GM21723 (cell line): ENCODE data around the gene C11orf21.

Experiments used
- ATAC-seq: cut with Tn5 transposase; IDR thresholded peaks from one replicate; pipeline ENCODE4 v1.9.1; 2021; ENCODE audit warnings: mild to moderate bottlenecking, moderate library complexity; ENCODE audit not compliant: unreplicated experiment

The C11orf21 gene

GRCh38 chr11:2321311-2321683 is 19.6 kb upstream of the C11orf21 start:
- ATAC-seq: no peak

- ATAC-seq: no peak
These were observed 19.0 kb upstream of the C11orf21 start for GRCh38 chr11:2320568-2321310.

GRCh38 chr11:2319791-2320472 is 18.2 kb upstream of the C11orf21 start:
- ATAC-seq: no peak

DNA sequence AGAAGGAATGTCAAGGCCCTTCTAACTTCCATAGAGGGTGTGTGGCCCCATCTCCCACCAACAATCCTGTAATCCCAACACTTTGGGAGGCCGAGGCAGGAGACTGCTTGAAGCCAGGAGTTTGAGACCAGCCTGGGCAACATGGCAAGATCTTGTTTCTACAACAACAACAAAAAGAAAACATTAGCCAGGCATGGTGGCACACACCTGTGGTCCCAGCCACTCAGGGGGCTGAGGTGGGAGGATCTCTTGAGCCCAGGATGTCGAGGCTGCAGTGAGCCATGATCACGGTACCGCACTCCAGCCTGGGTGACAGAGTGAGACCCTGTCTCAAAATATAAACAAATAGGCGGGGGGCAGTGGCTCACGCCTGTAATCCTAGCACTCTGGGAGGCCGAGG is 17.0 kb upstream of the C11orf21 start:
- ATAC-seq: no peak

GRCh38 chr11:2318123-2318522 is 16.4 kb upstream of the C11orf21 start:
- no peak for ATAC-seq

DNA sequence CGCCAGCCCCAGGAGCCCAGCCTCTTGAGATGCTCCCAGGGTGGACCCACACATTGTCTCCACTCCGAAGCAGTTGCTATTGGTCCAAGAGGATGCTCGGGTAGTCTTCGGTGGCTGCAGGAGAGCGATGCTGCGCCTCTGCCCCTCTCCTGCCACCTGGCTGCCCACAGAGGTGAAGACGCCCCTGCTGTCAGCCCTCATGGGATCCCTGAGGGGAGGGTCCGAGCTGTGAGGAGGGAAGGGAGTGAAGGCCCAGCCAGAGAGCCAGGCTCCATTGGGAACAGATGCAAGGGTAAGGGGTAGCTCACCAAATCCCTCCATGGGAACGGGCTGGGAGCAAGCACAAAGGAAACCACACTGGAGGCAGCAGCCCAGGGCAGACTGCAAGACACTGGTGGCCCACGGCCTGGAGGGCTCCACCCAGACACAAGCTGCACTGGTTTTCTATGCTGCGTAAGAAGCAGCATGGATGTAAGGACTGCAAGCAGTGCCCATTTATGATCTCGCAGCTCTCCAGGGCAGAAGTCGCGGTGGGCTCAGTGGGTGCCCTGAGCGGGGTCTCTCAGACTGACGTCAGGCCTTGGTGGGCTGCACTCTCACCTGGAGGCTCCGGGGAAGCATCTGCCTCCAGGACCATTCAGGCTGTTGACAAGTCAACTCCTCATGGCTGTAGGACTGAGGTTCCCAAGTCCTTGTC is 15.8 kb upstream of the C11orf21 start:
- ATAC-seq: no peak

- no peak for ATAC-seq
These were observed 15.2 kb upstream of the C11orf21 start for GRCh38 chr11:2316963-2317244.

DNA sequence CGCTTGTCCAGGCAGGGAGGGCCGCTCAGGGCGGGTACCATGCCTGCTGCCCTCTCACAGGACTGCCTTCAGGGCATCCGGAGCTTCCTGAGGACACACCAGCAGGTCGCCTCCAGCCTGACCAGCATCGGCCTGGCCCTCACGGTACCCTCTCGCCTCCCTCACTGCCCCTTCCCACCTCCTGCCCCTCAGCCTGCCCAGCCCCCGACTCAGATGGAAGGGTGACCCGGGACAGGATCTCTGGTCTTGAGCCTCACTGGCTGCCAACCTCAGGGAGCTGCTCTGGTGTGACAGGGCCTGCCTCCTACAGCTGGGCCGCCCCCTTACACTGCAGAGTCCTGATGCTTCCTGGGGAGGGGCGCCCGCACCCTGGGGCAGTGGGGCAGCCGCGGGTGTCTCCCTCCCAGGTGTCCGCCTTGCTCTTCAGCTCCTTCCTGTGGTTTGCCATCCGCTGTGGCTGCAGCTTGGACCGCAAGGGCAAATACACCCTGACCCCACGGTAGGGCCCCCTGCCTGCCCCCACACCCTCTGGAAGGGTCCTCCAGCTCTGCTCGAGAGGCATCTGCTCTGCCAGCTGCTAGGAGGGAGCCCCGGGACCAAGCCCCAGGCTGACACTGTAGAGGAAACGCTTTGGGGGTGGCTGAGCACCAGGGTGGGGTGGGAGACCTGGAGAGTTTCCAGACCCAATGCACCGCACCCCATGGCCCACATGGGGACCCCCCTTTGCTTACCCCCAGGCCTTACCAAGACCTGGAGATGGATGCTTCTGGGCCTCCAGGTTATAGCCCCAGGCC is 14.6 kb upstream of the C11orf21 start:
- ATAC-seq: no peak

DNA sequence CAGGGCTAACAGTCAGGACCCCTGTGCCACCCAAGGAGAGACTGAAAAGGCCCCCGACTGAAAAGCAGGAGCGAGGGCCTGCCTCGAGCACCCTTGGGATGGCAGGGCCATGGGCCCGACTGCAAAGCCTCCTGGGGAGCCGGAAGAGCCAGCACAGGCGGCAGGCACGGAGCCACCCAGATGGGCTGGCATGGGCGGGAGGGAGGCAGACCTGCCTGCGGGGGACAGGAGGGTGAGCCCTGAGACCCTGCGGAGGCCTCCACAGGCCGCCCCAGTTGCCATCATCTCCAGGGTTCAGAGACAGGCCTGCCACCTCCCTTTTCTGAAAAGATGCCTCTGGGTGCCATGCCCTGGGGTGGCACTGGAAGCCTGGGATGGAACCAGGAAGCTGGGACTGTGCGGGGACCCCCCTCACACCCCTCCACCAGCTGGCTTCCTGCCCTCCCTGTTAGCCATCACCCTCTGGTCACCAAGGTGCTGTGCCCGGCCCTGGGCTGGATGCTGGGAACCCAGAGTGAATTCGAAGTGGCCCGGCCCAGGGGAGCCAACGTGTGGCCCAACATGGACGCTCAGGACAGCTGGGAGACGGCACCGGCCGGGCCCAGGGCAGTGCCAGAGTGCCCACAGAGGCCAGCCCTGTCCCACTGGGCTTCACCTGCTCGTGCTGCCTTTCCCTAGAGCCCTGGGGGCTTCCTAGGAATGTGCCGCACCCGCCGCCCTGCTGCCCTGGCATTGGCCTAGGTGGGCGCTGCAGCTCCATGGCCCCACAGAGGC is 13.9 kb upstream of the C11orf21 start:
- ATAC-seq: no peak

DNA sequence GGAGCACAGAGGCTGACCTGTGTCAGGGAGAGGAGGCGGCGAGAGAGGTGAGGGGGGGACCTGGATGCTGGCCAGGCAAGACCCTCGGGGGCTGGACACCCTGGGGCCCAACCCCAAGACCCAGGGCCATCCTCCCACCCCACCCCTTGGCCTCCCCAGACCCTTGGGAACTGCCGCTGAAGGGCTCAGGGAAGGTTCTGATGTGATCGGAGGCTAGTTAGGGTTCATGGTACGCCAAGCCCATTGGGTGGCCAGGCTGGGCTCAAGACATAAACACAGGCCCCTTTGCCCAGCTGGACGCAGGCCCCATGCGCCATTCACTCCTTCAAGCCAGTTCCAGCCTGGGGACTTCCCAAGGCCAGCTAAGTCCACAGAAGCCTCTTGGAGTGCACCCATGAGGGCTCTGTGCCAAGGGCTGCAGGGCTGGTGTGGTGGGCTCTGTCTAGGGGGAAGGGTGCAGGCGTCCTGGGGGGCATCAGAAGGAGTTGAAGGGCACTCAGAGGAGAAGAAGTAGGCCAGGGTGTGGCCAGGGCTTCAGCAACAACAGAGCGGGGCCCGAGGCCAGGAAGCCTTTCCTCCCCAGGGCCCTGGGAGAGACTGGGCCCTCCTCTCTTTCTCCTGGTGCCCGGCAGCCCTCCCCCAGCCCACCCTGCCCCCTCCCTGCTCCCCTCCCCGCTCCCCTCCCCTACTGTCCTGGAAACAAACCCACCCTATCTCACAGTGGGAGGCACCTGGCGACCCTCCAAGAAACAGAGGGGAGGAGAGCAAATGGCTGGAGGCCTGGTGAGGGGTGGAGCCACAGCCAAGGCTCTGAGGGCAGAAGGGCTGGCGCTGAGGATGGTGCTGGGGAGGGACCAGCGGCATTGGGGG is 13.0 kb upstream of the C11orf21 start:
- ATAC-seq: no peak

- ATAC-seq: no peak
These were observed 12.4 kb upstream of the C11orf21 start for GRCh38 chr11:2314136-2314524.

- no peak for ATAC-seq
These were observed 11.6 kb upstream of the C11orf21 start for GRCh38 chr11:2313051-2313951.

- no peak for ATAC-seq
These were observed 10.7 kb upstream of the C11orf21 start for GRCh38 chr11:2312232-2313042.

DNA sequence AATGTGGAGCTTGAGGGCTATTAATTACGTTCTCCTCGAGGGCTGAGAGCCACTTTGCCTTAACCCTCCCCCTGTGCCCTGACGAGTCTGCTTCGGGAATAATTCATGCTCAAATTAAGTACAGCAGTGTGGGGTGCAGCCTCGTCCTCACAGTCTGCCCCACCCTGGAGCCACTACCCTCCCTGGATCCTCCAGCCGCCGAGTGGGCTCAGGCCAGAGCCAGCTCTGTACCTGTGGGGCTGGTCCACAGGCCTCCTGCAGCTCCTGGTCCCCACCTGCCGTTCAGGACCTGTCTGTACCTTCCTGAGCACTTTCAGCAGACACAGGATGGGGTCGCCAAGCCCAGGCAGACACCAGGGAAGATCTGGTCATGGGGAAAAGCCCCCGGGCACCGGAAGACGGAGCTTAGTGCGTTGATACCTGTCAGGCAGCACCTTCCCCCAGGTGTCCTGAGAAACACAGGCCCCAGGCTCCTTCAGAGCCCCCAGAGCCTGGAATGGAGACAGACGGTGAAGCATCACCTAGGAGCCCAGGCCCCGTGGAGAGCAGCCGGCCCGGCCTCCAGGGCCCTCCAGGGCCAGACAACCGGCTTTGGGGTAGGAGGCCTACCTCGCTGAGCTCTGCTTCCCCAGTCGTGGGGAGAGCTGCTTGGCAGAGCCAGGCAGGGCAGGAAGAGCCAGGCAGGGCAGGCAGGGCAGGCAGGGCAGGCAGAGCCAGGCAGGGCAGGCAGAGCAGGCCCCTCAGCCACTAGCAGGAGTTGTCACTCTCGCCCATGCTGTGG is 9.8 kb upstream of the C11orf21 start:
- no peak for ATAC-seq

DNA sequence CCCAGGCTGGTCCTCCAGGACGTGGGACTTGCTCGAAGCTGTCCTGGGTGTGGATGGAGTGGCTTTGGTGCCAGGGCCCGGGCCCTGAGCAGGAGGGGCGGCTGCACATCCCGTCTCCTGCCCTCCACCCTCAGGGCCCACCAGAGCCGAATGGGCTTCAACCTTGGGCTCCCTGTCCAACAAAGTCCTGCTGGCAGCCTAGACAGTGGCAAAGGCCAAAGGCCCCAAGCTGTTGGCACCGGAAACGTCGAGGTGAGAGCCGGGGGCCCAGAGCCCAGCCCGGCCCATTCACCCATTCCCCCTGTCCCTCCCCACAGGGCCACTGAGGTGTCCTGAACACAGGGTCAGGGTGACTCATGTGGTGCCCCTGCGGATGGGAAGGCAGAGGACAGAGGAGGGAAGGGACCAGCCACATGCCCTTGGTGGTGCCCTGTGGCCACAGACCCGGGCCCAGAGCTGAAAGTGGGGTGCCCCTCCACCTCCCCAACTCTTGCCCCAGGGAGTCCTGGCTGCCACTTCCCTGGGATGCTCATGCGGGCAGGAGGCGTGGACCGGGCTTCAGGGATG is 9.2 kb upstream of the C11orf21 start:
- ATAC-seq: no peak

- no peak for ATAC-seq
These were observed 8.5 kb upstream of the C11orf21 start for GRCh38 chr11:2310073-2310785.
